Lung (tissue), 12 donors: Measurements from ENCODE around the gene CSNK1A1L. TPM values are rescaled to one million over a fixed set of nuclear protein-coding genes. Genes with fewer than 3 reads are reported as not detected.

ENCODE experiments used
- ATAC-seq: fragments of 200-7000 bp; cut with Tn5 transposase; one replicate; pipeline ENCODE4 v1.9.1; 2020; ENCODE audit warnings: moderate number of reproducible peaks; ENCODE audit not compliant: insufficient read depth, low FRiP score
- DNase-seq, 3 donors: peaks; one replicate each; pipeline ENCODE4 v3.0.0-alpha.2; 2013 to 2017
- H3K27ac ChIP-seq, 2 donors: one replicate each; pipeline ENCODE4 v1.5.1; 2013; ENCODE audit warnings: mild to moderate bottlenecking in 2 of 2, moderate library complexity in 2 of 2, control low read depth in 1 of 2, inconsistent platforms in 1 of 2, low read depth in 1 of 2, low read length in 1 of 2
- H3K27me3 ChIP-seq, 3 donors: one replicate each; pipeline ENCODE4 v1.5.1; 2013; ENCODE audit warnings: low read length in 2 of 3; ENCODE audit not compliant: control insufficient read depth in 3 of 3, insufficient read depth in 3 of 3
- H3K36me3 ChIP-seq, 4 donors: one replicate each; pipeline ENCODE4 v1.5.1; 2013; ENCODE audit warnings: low read length in 4 of 4, mild to moderate bottlenecking in 1 of 4, moderate library complexity in 1 of 4; ENCODE audit not compliant: control insufficient read depth in 4 of 4, insufficient read depth in 4 of 4
- H3K4me1 ChIP-seq, 5 donors: one replicate each; pipeline ENCODE4 v1.5.1; 2013; ENCODE audit warnings: low read length in 5 of 5, mild to moderate bottlenecking in 2 of 5, moderate library complexity in 1 of 5; ENCODE audit not compliant: control insufficient read depth in 5 of 5, insufficient read depth in 5 of 5
- H3K4me3 ChIP-seq: one replicate; pipeline ENCODE4 v1.5.1; 2013; ENCODE audit warnings: mild to moderate bottlenecking, control low read depth, moderate library complexity
- H3K9ac ChIP-seq, 2 donors: one replicate each; pipeline ENCODE4 v1.5.1; 2013; ENCODE audit warnings: low read length in 2 of 2, control low read depth in 1 of 2; ENCODE audit not compliant: insufficient read depth in 1 of 2
- H3K9me3 ChIP-seq, 4 donors: one replicate each; pipeline ENCODE4 v1.5.1; 2013; ENCODE audit warnings: low read length in 3 of 4, mild to moderate bottlenecking in 1 of 4, moderate library complexity in 1 of 4; ENCODE audit not compliant: control insufficient read depth in 4 of 4, insufficient read depth in 3 of 4
- CTCF ChIP-seq: IDR thresholded peaks from 2 replicates; pipeline ENCODE4 v1.5.1; 2012; ENCODE audit warnings: mild to moderate bottlenecking; ENCODE audit errors: control extremely low read depth, extremely low read depth
- WGBS, 2 donors: extraction: QIAGEN DNeasy Blood & Tissue Kit; methylation state at CpG; one replicate each; pipeline ENCODE4 v1.1.7; 2013; 5-methylcytosine and 5-hydroxymethylcytosine counted together
- polyA plus RNA-seq, 2 donors: library from polyadenylated mRNA; stranded (reverse); fragments of 200-250 nt; gene quantifications; one replicate each; pipeline ENCODE4 v1.2.1, GENCODE V29; 2013
- total RNA-seq, 2 donors: library from RNA; depleted of rRNA in 1 of 2; stranded (reverse); fragments of >200 nt in 1 of 2; gene quantifications; one replicate each; pipeline ENCODE4 v1.2.1, GENCODE V29; 2014 to 2021
- donor health status: control.
- donor health status: control.
- donor health status: Bipolar disorder and iron deficiency.
- donor health status: healthy.
- donor health status: DM: yes; HTN: yes; CAD: no.

CSNK1A1L gene
- total and polyA plus RNA-seq, 4 donors: not detected

GRCh38 chr13:37085606-37086005, 19.9 kb downstream of the CSNK1A1L start:
- 71 to 80% methylated on average over 2 of the region's 2 CpGs for WGBS, 2 donors
- H3K4me3 ChIP-seq: no peak overlapping the region
- no peak for TF ChIP-seq CTCF
- peak in 2 of 3 donors; percentile 46 to 56 for DNase-seq
- H3K27me3 ChIP-seq: no peaks in the 10 kb centered on the region
- H3K36me3 ChIP-seq: no peaks in the 10 kb centered on the region
- H3K4me1 ChIP-seq: peaks cover 0 to 7% (median 2%) of the 10 kb centered on the region in 5 donors
- no peak overlapping the region for H3K9ac ChIP-seq
- peaks cover 0 to under 1% (median 0%) of the 10 kb centered on the region in 4 donors for H3K9me3 ChIP-seq
- no peak for ATAC-seq
- H3K27ac ChIP-seq: no peak overlapping the region

- Histone ChIP-seq H3K4me1 (no peaks in the 10 kb centered on the region), H3K9ac (no peak overlapping the region), H3K27me3 (no peaks in the 10 kb centered on the region), H3K9me3 (no peaks in the 10 kb centered on the region), H3K36me3 (no peaks in the 10 kb centered on the region), H3K27ac (no peak overlapping the region), H3K4me3 (no peak overlapping the region)
- WGBS, 2 donors: 96 to 98% methylated on average over 2 of the region's 2 CpGs
- no peak for ATAC-seq
- no peak for TF ChIP-seq CTCF
- DNase-seq: no peak
Observed at GRCh38 chr13:37076818-37077217, 28.6 kb downstream of the CSNK1A1L start.

GRCh38 chr13:37075164-37075563, 30.3 kb downstream of the CSNK1A1L start:
- Histone ChIP-seq H3K4me3 (no peak overlapping the region), H3K4me1 (no peaks in the 10 kb centered on the region), H3K36me3 (no peaks in the 10 kb centered on the region), H3K9ac (no peak overlapping the region), H3K27me3 (no peaks in the 10 kb centered on the region), H3K27ac (no peak overlapping the region), H3K9me3 (no peaks in the 10 kb centered on the region)
- DNase-seq: no peak
- 69 to 89% methylated on average over 2 of the region's 2 CpGs for WGBS, 2 donors
- no peak for TF ChIP-seq CTCF
- no peak for ATAC-seq

GRCh38 chr13:37074703-37075102, 30.8 kb downstream of the CSNK1A1L start:
- peak in 2 of 3 donors; percentile 73 to 75 for DNase-seq

More at GRCh38 chr13:37074703-37075102, 30.8 kb downstream of the CSNK1A1L start:
- no peaks in the 10 kb centered on the region for H3K4me1 ChIP-seq
- H3K36me3 ChIP-seq: no peaks in the 10 kb centered on the region
- no peaks in the 10 kb centered on the region for H3K9me3 ChIP-seq
- TF ChIP-seq CTCF: peak; percentile 0
- 0 to 7% methylated on average over 1 of the region's 1 CpG for WGBS, 2 donors
- no peak overlapping the region for H3K4me3 ChIP-seq
- no peak overlapping the region for H3K27ac ChIP-seq
- ATAC-seq: no peak
- no peak overlapping the region for H3K9ac ChIP-seq
- H3K27me3 ChIP-seq: no peaks in the 10 kb centered on the region
